Body of pancreas (tissue), 4 donors: Measurements from ENCODE around the gene HRH1. TPM values are rescaled to one million over a fixed set of nuclear protein-coding genes. Genes with fewer than 3 reads are reported as not detected.

ENCODE experiments used
- ATAC-seq: fragments of 150-250 bp; one replicate; pipeline ENCODE4 v1.9.1; 2016
- DNase-seq, 4 donors: peaks; one replicate each; pipeline ENCODE4 v3.0.0-alpha.2; 2019
- H3K27ac ChIP-seq, 4 donors: fragments of 200-600 bp; sonication (generic); 1 replicate in 3 of 4; 2 replicates in 1 of 4; pipeline versions ENCODE4 v1.5.1 to v1.6.1; 2016 to 2019; ENCODE audit warnings: mild to moderate bottlenecking in 1 of 4, mixed read lengths in 1 of 4, moderate library complexity in 1 of 4
- H3K27me3 ChIP-seq, 2 donors: fragments of 200-600 bp; sonication (generic); one replicate each; pipeline ENCODE4 v1.6.0; 2016; ENCODE audit warnings: mild to moderate bottlenecking in 1 of 2
- H3K36me3 ChIP-seq, 2 donors: fragments of 200-600 bp; sonication (generic); replicated peaks in 1 of 2; 2 replicates each; pipeline ENCODE4 v1.5.1; 2016; ENCODE audit warnings: low read depth in 2 of 2; ENCODE audit not compliant: insufficient read depth in 1 of 2
- H3K4me1 ChIP-seq: fragments of 200-600 bp; sonication (generic); one replicate; pipeline ENCODE4 v1.6.0; 2016
- H3K4me3 ChIP-seq, 2 donors: fragments of 200-600 bp; sonication (generic); 1 replicate in 1 of 2; 2 replicates in 1 of 2; pipeline ENCODE4 v1.5.1; 2016 to 2019
- H3K9me3 ChIP-seq, 3 donors: fragments of 200-600 bp; sonication (generic); 1 replicate in 2 of 3; 2 replicates in 1 of 3; pipeline ENCODE4 v1.5.1; 2016
- CTCF ChIP-seq, 7 experiments: fragments of 450-650 bp in 4 of 7; fragments of 200-600 bp in 3 of 7; sonication (generic) in 3 of 7; IDR thresholded peaks; one replicate each; pipeline ENCODE4 v1.5.1; 2016 to 2019; ENCODE audit warnings: antibody characterized with exemption in 7 of 7
- POLR2A ChIP-seq, 3 donors: fragments of 450-650 bp; IDR thresholded peaks; one replicate each; pipeline ENCODE4 v1.6.1; 2016; ENCODE audit warnings: antibody characterized with exemption in 3 of 3, mild to moderate bottlenecking in 2 of 3
- WGBS, 2 donors: methylation state at CpG; one replicate each; pipeline ENCODE4 v1.1.5; 2017; 5-methylcytosine and 5-hydroxymethylcytosine counted together
- intact Hi-C: fragments of 100-400 bp; cut with DNase I; formaldehyde crosslinking; loops from one replicate; pipeline ENCODE4 v1.15.1; 2023
- total RNA-seq, 2 donors: library from RNA; depleted of rRNA; stranded (reverse); fragments of >200 nt; gene quantifications; one replicate each; pipeline ENCODE4 v1.1.0, GENCODE V29; 2016

The HRH1 gene
- total RNA-seq, 2 donors from 2014 or later, result 0.66 to 0.78 TPM

- DNase-seq, result peak; percentile 59 to 76 (median 68)
- no peak for ATAC-seq
- Histone ChIP-seq H3K4me1 (no peaks in the 10 kb centered on the region), H3K27ac (no peak overlapping the region), H3K9me3 (no peaks in the 10 kb centered on the region), H3K4me3 (no peak overlapping the region), H3K27me3 (no peaks in the 10 kb centered on the region), H3K36me3 (no peaks in the 10 kb centered on the region)
- WGBS, 2 donors, result 35 to 38% methylated on average over 8 of the region's 8 CpGs
- TF ChIP-seq POLR2A (IDR thresholded peaks at IDR 0.05), result no peak
- peak; percentile 47 to 95 (median 58) for TF ChIP-seq CTCF (IDR thresholded peaks at IDR 0.05)
- intact Hi-C loops, result no loop called here
Measured at GRCh38 chr3:11236588-11237461, 82.5 kb downstream of the HRH1 start.

GRCh38 chr3:11238060-11238459 is 83.8 kb downstream of the HRH1 start:
- TF ChIP-seq POLR2A (IDR thresholded peaks at IDR 0.05), result no peak
- TF ChIP-seq CTCF (IDR thresholded peaks at IDR 0.05), result no peak
- ATAC-seq, result no peak
- H3K36me3 ChIP-seq, result no peaks in the 10 kb centered on the region
- WGBS, 2 donors, result 58 to 63% methylated on average over 3 of the region's 3 CpGs
- no peak overlapping the region for H3K4me3 ChIP-seq
- intact Hi-C loops, result no loop called here
- H3K27me3 ChIP-seq, result no peaks in the 10 kb centered on the region
- no peak for DNase-seq
- no peaks in the 10 kb centered on the region for H3K4me1 ChIP-seq
- no peak overlapping the region for H3K27ac ChIP-seq
- H3K9me3 ChIP-seq, result no peaks in the 10 kb centered on the region

GRCh38 chr3:11238880-11239279 is 84.6 kb downstream of the HRH1 start:
- DNase-seq (no peak), ATAC-seq (no peak)
- TF ChIP-seq POLR2A (IDR thresholded peaks at IDR 0.05) (no peak), CTCF (IDR thresholded peaks at IDR 0.05) (no peak)
- Histone ChIP-seq H3K27me3 (no peaks in the 10 kb centered on the region), H3K4me1 (no peaks in the 10 kb centered on the region), H3K36me3 (no peaks in the 10 kb centered on the region), H3K4me3 (no peak overlapping the region), H3K9me3 (no peaks in the 10 kb centered on the region), H3K27ac (no peak overlapping the region)
- 49 to 68% methylated on average over 1 of the region's 1 CpG for WGBS, 2 donors
- intact Hi-C loops, result no loop called here

- Histone ChIP-seq H3K9me3 (no peaks in the 10 kb centered on the region), H3K36me3 (no peaks in the 10 kb centered on the region), H3K4me1 (no peaks in the 10 kb centered on the region), H3K4me3 (no peak overlapping the region), H3K27ac (no peak overlapping the region), H3K27me3 (no peaks in the 10 kb centered on the region)
- ATAC-seq, result no peak
- WGBS, 2 donors, result 21 to 33% methylated on average over 1 of the region's 1 CpG
- no peak for DNase-seq
- intact Hi-C loops, result no loop called here
- TF ChIP-seq CTCF (IDR thresholded peaks at IDR 0.05) (no peak), POLR2A (IDR thresholded peaks at IDR 0.05) (no peak)
Measured at GRCh38 chr3:11239796-11240195, 85.5 kb downstream of the HRH1 start.

GRCh38 chr3:11240496-11240895 is 86.2 kb downstream of the HRH1 start:
- intact Hi-C loops, result no loop called here

More at GRCh38 chr3:11240496-11240895, 86.2 kb downstream of the HRH1 start:
- WGBS, 2 donors, result 86 to 89% methylated on average over 1 of the region's 1 CpG
- no peaks in the 10 kb centered on the region for H3K36me3 ChIP-seq
- H3K9me3 ChIP-seq, result no peaks in the 10 kb centered on the region
- H3K4me1 ChIP-seq, result no peaks in the 10 kb centered on the region
- DNase-seq, result no peak
- ATAC-seq, result no peak
- H3K27ac ChIP-seq, result no peak overlapping the region
- no peaks in the 10 kb centered on the region for H3K27me3 ChIP-seq
- no peak overlapping the region for H3K4me3 ChIP-seq
- TF ChIP-seq POLR2A (IDR thresholded peaks at IDR 0.05) (no peak), CTCF (IDR thresholded peaks at IDR 0.05) (no peak)
